Right lung (tissue), 10 donors: Measurements from ENCODE around the gene HMGCS1. TPM values are rescaled to one million over a fixed set of nuclear protein-coding genes. Genes with fewer than 3 reads are reported as not detected.
"Not testable (repeated sequence)": the region's sequence is repeated elsewhere in the genome, so short reads cannot be mapped to it uniquely, and the experiment has no call there.

Experiments
- DNase-seq, 2 donors: peaks; one replicate each; pipeline ENCODE4 v3.0.0-alpha.2; 2013
- long read RNA-seq, 8 donors: transcript quantifications; one replicate each; lab custom pipeline, GENCODE V29; 2026
- polyA plus RNA-seq, 5 donors: library from polyadenylated mRNA; unstranded; fragments of 120-200 nt; gene quantifications; one replicate each; pipeline versions ENCODE4 v1.2.1 to v1.2.3, GENCODE V29; 2013; ENCODE audit warnings: inconsistent platforms in 1 of 5, low replicate concordance in 1 of 5; ENCODE audit not compliant: insufficient read length in 5 of 5, insufficient read depth in 1 of 5

HMGCS1 gene
- polyA plus RNA-seq, result 10 to 100 TPM; 46.6 to 69.2 (median 55.0) TPM
- long read RNA-seq, donor 1, transcript HMGCS1-202 (10 exons, 3,466 nt), result major isoform, 7 of 12 reads
- long read RNA-seq, donor 1, partial matches to known transcripts, result 0 of 12 reads
- long read RNA-seq, donor 1, other reads (novel, unspliced or antisense), result 0 of 12 reads
- long read RNA-seq, donor 2, transcript HMGCS1-202 (10 exons, 3,466 nt), result major isoform, 5 of 14 reads
- long read RNA-seq, donor 2, partial matches to known transcripts, result 0 of 14 reads
- long read RNA-seq, donor 2, other reads (novel, unspliced or antisense), result 0 of 14 reads
- long read RNA-seq, donor 3, partial matches to known transcripts, result 0 of 5 reads
- long read RNA-seq, donor 3, other reads (novel, unspliced or antisense), result 0 of 5 reads
- long read RNA-seq, donor 4, partial matches to known transcripts, result 0 of 5 reads
- long read RNA-seq, donor 4, other reads (novel, unspliced or antisense), result 0 of 5 reads
- long read RNA-seq, donor 5, transcript HMGCS1-202 (10 exons, 3,466 nt), result major isoform, 5 of 15 reads
- long read RNA-seq, donor 5, partial matches to known transcripts, result 6 of 15 reads
- long read RNA-seq, donor 5, other reads (novel, unspliced or antisense), result 0 of 15 reads
- long read RNA-seq, donor 6, partial matches to known transcripts, result 0 of 11 reads
- long read RNA-seq, donor 6, other reads (novel, unspliced or antisense), result 0 of 11 reads
- long read RNA-seq, donor 7, transcript HMGCS1-202 (10 exons, 3,466 nt), result major isoform, 6 of 28 reads
- long read RNA-seq, donor 7, partial matches to known transcripts, result 16 of 28 reads
- long read RNA-seq, donor 7, other reads (novel, unspliced or antisense), result 0 of 28 reads
- long read RNA-seq, donor 8, partial matches to known transcripts, result 0 of 4 reads
- long read RNA-seq, donor 8, other reads (novel, unspliced or antisense), result 0 of 4 reads

- DNase-seq, result peak; percentile 97 to 99
Measured at GRCh38 chr5:43313035-43313853, at the start of gene HMGCS1. Gene HMGCS1, minus strand, starts transcription at chr5:43313412. Its CDS starts 14,447 bp downstream, at chr5:43298965.

DNA sequence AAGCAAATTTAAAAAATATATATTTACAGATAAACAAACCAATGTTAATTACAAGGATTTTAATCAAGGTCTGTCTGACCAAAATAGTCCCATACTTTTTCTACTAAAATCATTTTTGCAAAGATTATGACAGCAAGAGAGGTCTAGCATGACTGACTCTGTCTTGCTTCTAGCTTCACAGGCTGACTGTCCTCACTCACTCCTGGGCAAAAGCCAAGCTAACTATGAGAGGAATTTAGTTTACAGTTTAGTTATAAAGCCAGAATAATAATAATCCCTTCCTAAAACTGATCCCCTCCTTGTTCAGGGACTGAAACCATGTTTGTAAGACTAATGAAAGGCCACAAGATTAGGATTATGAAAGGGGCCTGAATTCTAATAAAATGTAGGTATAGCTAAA lies 45.5 kb upstream of the HMGCS1 start:
- peak; percentile 29 to 35 for DNase-seq

- no peak for DNase-seq
Measured at GRCh38 chr5:43358301-43358700, 45.1 kb upstream of the HMGCS1 start.

GRCh38 chr5:43357878-43358281 lies 44.7 kb upstream of the HMGCS1 start:
- peak; percentile 62 to 63 for DNase-seq

DNA sequence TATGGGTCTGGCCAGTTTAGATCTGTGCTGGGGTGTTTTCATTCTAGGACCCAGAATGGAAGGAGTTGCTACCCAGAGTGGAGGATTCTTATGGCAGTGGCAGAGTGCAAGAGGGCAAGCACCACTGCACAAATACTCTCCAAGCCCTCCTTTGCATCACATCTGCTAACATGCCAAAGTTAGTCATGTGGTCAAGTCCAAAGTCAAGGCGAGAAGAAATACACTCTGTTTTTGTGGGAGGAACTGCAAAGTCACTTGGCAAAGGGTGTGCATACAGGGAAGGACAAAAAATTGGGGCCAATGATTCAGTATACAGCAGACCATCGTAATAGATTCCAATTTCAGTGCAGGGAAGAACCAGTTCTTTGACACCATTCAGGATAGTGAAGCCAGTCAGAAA lies 43.9 kb upstream of the HMGCS1 start:
- peak; percentile 7 to 11 for DNase-seq

DNA sequence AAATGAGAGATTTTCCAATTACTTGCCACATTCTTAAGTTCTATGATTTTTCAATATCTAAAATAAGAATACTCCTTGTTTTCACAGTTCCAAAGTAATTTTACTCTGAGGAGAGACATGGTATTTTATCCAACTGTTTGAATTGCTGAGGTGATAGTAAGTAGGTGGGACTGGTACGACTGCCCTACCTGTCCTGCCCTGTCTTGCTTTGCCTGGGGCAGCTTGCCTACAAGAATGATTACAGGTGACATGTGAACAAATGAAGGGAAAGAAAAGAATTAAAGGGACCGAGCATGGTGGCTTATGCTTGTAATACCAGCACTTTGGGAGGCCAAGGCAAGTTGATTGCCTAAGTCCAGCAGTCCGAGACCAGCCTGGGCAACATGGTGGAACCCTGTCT lies 41.6 kb upstream of the HMGCS1 start:
- DNase-seq, result no peak

DNA sequence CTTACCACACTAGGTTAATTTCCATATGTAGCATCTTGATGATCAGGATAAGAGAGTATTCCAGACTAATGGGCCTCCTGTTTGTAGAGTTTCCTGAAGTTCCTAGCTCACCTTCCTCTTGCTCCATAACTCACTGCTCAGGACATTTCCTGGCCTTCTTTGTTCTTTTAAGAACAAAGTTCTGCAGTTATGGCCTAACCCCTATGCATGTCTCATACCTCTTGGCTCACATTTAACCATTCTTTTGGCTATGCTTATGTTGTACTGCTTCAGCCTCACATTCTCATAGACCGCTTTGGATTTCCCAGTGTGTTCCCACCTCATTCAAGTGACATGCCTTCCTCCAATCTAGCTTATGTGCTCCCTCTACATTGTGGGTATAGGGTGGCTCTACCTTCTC lies 40.5 kb upstream of the HMGCS1 start:
- DNase-seq, result no peak

- no peak for DNase-seq
Measured at GRCh38 chr5:43352915-43353314, 39.7 kb upstream of the HMGCS1 start.

DNA sequence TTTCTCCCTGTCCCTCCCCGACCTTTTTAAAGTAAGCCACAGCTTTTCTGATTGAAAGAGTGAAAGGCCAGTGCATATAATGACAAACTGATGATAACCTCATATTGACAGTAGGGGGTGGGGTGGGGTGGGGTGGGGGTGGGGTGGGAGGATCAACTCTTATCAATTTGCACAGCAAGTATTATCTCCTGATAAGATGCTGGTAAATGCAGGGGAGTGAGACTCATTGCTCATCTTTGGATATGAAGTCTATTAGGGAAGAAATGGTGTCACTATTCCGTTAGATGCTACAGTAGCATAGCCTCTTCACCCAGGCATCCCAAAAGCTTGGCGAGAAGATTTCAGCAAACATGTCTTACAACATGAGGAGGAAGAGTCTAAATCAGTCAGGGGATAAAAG lies 38.9 kb upstream of the HMGCS1 start:
- DNase-seq, result no peak

DNA sequence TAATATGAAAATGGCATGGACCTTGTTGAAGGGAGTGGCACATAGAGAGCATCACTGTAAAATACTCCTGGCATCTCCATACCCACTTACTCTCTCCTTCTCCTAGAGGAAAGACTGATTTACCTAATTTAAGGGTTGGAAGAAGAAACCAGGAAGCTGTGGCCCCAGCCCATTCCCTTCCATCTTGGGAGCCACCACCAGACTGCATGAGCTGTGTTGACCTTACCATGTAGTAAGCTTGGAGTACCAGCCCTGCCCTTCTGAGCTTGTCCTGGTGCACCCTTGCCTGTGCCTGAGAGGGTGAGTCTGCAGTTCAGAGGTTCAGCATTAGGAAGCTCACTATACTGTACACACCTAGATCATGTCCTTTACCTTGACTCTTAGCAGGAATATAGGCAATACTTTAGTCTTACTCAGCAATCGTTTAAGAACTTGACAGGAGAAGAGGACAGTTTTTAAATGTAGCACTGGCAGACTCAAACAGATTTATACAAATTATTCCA lies 35.7 kb upstream of the HMGCS1 start:
- DNase-seq, result no peak

DNA sequence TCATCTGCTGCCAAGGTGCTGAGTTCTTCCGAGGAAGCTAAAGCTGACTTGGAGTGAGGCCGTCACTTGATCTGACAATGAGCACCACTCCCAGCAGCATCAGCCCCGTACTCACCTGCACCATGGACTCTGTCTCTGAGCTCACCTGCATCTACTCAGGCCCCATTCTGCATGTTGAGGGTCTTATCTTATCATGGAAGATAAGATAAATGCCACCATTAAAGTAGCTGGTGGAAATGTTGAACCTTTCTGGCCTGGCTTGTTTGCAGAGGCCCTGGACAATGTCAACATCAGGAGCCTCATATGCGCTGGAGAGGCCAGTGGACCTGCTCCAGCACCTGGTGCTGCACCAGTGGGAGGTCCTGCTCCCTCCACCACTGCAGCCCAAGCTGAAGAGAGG lies 35.0 kb upstream of the HMGCS1 start:
- DNase-seq, result no peak

GRCh38 chr5:43338862-43339261 lies 25.6 kb upstream of the HMGCS1 start:
- DNase-seq, result no peak

- no peak for DNase-seq
Measured at GRCh38 chr5:43336159-43336558, 22.9 kb upstream of the HMGCS1 start.

GRCh38 chr5:43335681-43336080 lies 22.5 kb upstream of the HMGCS1 start:
- no peak for DNase-seq

DNA sequence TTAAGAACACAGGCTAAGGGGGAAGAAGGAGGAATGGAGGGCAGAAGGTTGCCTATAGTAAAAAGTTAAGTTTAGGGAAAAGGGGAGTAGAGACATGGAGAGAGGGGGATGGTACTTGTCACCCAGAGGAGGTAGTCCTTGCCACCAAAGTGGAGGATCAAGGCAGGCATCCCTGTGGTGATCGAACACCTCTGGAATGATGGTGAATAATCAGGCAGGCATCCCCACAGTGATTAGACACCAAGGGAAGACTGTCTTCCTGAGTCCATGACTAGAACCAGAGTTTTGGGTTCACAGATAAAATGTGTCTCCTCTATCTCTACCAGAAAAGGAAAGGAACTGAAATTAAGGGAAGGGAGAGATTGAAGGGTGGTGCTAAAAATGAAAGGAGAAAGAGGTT lies 19.2 kb upstream of the HMGCS1 start:
- DNase-seq, result no peak

GRCh38 chr5:43325624-43326023 lies 12.4 kb upstream of the HMGCS1 start:
- DNase-seq, result not testable (repeated sequence)

GRCh38 chr5:43323488-43323887 lies 10.3 kb upstream of the HMGCS1 start:
- DNase-seq, result not testable (repeated sequence)

DNA sequence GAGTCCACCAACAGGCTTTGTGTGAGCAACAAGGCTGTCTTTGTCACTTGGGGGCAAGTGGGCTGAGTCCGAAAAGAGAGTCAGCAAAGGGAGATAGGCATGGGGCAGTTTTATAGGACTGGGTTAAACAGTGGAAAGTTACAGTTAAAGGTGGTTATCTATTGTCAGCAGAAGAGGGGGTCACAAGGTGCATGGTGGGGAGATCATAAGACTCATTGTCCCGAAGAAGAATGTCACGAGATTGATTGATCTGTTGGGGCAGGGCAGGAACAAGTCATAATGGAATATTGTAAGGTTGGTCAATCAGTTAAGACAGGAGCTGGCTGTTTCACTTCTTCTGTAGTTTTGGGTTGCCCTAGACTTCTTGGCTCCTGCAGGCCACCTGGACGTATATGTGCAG lies 7.6 kb upstream of the HMGCS1 start:
- DNase-seq, result no peak

GRCh38 chr5:43316421-43316820 lies 3.2 kb upstream of the HMGCS1 start:
- no peak for DNase-seq

GRCh38 chr5:43315682-43316081 lies 2.5 kb upstream of the HMGCS1 start:
- no peak for DNase-seq

DNA sequence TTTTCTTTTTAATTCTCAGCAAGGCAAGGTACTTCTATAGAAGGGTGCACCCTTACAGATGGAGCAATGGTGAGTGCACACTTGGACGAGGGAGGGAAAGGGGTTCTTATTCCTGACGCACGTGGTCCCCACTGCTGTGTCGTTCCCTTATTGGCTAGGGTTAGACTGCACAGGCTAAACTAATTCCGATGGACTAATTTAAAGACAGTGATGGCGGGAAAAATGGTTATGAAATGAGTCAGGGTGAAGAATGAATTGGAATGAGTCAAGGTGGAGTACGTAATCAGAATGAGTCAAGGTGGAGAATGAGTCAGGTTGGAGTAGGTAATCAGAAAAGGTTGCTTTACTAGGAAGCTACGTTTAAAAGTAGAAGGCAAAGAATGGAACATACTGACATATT lies 2.1 kb upstream of the HMGCS1 start:
- DNase-seq, result no peak

DNA sequence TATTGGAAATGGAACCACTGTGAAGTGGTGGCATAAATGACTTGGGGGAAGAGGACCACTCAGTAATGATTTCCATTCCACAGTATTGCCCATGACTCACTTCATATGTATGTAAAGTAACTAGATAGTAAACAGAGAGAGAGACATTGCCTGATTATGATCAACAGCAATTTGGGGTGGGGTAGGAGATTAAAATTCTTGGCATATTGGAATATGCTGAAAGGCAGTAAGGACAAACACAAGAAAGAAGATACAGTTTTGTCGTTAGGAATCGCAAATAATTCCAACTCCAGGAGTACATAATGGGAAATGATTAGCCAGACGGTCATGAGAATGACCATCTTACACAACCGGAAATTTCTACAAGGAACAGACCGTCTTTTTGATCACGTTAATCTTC lies 1.5 kb upstream of the HMGCS1 start:
- no peak for DNase-seq
